K562 (cell line): Measurements from ENCODE around the gene CREG1. TPM values are rescaled to one million over a fixed set of nuclear protein-coding genes. Genes with fewer than 3 reads are reported as not detected.

Experiments used
- ATAC-seq: fragments of 200-7000 bp; cut with Tn5 transposase; 3 replicates; pipeline ENCODE4 v1.9.1; 2020; ENCODE audit warnings: moderate library complexity
- BruUV-seq: library from RNA; stranded (reverse); fragments of 400-500 nt; replicated peaks from 2 replicates; lab custom pipeline; 2021; lab: Mats Ljungman, UMichigan
- CTCF ChIA-PET: fragments of 300-600 bp; formaldehyde crosslinking; extraction: SDS; loops from one replicate; lab custom pipeline; 2021; ENCODE audit warnings: low intra/inter-chr PET ratio; lab: Yijun Ruan, JAX
- POLR2A ChIA-PET: fragments of 300-600, 350-650 bp; sonication (Branson Sonifier 250); formaldehyde crosslinking; extraction: SDS; loops from one replicate; lab custom pipeline; 2021; ENCODE audit warnings: antibody characterized with exemption, inconsistent platforms; lab: Yijun Ruan, JAX
- DNase-seq, 4 experiments: peaks; one replicate each; pipeline versions ENCODE4 v3.0.0 to v3.0.0-alpha.2; 2011 to 2018; ENCODE audit warnings: low spot score in 3 of 4, mixed read lengths in 3 of 4; ENCODE audit errors: extremely low read depth in 1 of 4
- FAIRE-seq: peaks from 2 replicates; lab custom pipeline; 2011; peaks lifted over from hg19 to GRCh38; lab: Jason Lieb, UNC
- H2AFZ ChIP-seq: 2 replicates; pipeline ENCODE4 v1.6.0; 2011; ENCODE audit warnings: low read depth, low read length, control low read depth, inconsistent platforms
- H3K27ac ChIP-seq: fragments of 200-600 bp; 3 replicates; pipeline ENCODE4 v1.8.0; 2011; ENCODE audit warnings: low read depth, mild to moderate bottlenecking, control low read depth, inconsistent platforms, low read length, moderate library complexity, mixed read lengths; ENCODE audit errors: extremely low read depth
- H3K27me3 ChIP-seq, 2 experiments: fragments of 300-600 bp in 1 of 2; 2 replicates in 1 of 2; 3 replicates in 1 of 2; pipeline versions ENCODE4 v1.6.0 to v1.8.0; 2011; ENCODE audit warnings: inconsistent platforms in 2 of 2, low read length in 2 of 2, mild to moderate bottlenecking in 1 of 2, mixed read lengths in 1 of 2, moderate library complexity in 1 of 2; ENCODE audit not compliant: control insufficient read depth in 2 of 2, insufficient read depth in 2 of 2
- H3K36me3 ChIP-seq: fragments of 300-600 bp; 3 replicates; pipeline ENCODE4 v1.8.0; 2011; ENCODE audit warnings: mild to moderate bottlenecking, low read length, inconsistent platforms; ENCODE audit not compliant: control insufficient read depth, insufficient read depth
- H3K4me1 ChIP-seq, 2 experiments: fragments of 200-600 bp in 1 of 2; replicated peaks in 1 of 2; 2 replicates in 1 of 2; 3 replicates in 1 of 2; pipeline versions ENCODE4 v1.5.1 to v1.8.0; 2011; ENCODE audit warnings: inconsistent platforms in 2 of 2, low read length in 2 of 2, mild to moderate bottlenecking in 1 of 2, mixed read lengths in 1 of 2, moderate library complexity in 1 of 2; ENCODE audit not compliant: control insufficient read depth in 2 of 2, insufficient read depth in 2 of 2
- H3K4me2 ChIP-seq: 2 replicates; pipeline ENCODE4 v1.6.1; 2011; ENCODE audit warnings: low read length, control low read depth, inconsistent platforms, mixed read lengths; ENCODE audit not compliant: insufficient read depth
- H3K4me3 ChIP-seq: fragments of 200-600 bp; sonication (generic), shearing (Covaris generic); 2 replicates; pipeline ENCODE4 v1.5.1; 2016; ENCODE audit warnings: control low read depth, inconsistent platforms
- H3K79me2 ChIP-seq: fragments of 200-600 bp; 3 replicates; pipeline ENCODE4 v1.8.0; 2011; ENCODE audit warnings: low read length, inconsistent platforms; ENCODE audit not compliant: control insufficient read depth, insufficient read depth
- H3K9ac ChIP-seq, 2 experiments: 2 replicates each; pipeline versions ENCODE4 v1.6.0 to v1.6.1; 2011; ENCODE audit warnings: low read depth in 2 of 2, low read length in 2 of 2, control low read depth in 1 of 2, inconsistent platforms in 1 of 2, mild to moderate bottlenecking in 1 of 2, mixed read lengths in 1 of 2; ENCODE audit not compliant: insufficient read depth in 1 of 2
- H3K9me1 ChIP-seq: one replicate; pipeline ENCODE4 v1.6.0; 2011; ENCODE audit warnings: inconsistent platforms, mild to moderate bottlenecking, low read length, moderate library complexity; ENCODE audit not compliant: control insufficient read depth, insufficient read depth
- H3K9me3 ChIP-seq: replicated peaks from 2 replicates; pipeline ENCODE4 v1.5.1; 2011; ENCODE audit warnings: low read depth, low read length, inconsistent platforms; ENCODE audit not compliant: control insufficient read depth, insufficient read depth
- H4K20me1 ChIP-seq: replicated peaks from 2 replicates; pipeline ENCODE4 v1.6.1; 2011; ENCODE audit warnings: low read length, inconsistent platforms, mixed read lengths; ENCODE audit not compliant: control insufficient read depth, insufficient read depth
- ATF6 ChIP-seq: sonication (generic); formaldehyde crosslinking; IDR thresholded peaks from 2 replicates; pipeline ENCODE4 v1.4.0; 2020; ENCODE audit warnings: mild to moderate bottlenecking, missing genetic modification reagents
- CCAR2 ChIP-seq: fragments of 200-400 bp; formaldehyde crosslinking; IDR thresholded peaks from 2 replicates; pipeline ENCODE4 v1.6.1; 2017; ENCODE audit warnings: mild to moderate bottlenecking, low read depth, low read length
- DMBX1 ChIP-seq: fragments of 250-450 bp; sonication (Bioruptor Pico); IDR thresholded peaks from 2 replicates; pipeline ENCODE4 v1.8.0; 2022; ENCODE audit warnings: inconsistent platforms, mild to moderate bottlenecking, moderate library complexity, borderline replicate concordance
- E2F6 ChIP-seq, 2 experiments: IDR thresholded peaks; 2 replicates each; pipeline ENCODE4 v1.6.1; 2011; ENCODE audit warnings: borderline replicate concordance in 1 of 2, control low read depth in 1 of 2, low read depth in 1 of 2, low read length in 1 of 2, mild to moderate bottlenecking in 1 of 2, mixed read lengths in 1 of 2, moderate library complexity in 1 of 2; ENCODE audit not compliant: insufficient read depth in 1 of 2, insufficient read length in 1 of 2, poor library complexity in 1 of 2, severe bottlenecking in 1 of 2; ENCODE audit errors: extremely low read depth in 1 of 2
- HMGN3 ChIP-seq: IDR thresholded peaks from 2 replicates; pipeline ENCODE4 v1.6.1; 2011; ENCODE audit warnings: borderline replicate concordance, low read depth, mild to moderate bottlenecking, mixed read lengths, low read length; ENCODE audit not compliant: insufficient read length; ENCODE audit errors: extremely low read depth
- NCOA2 ChIP-seq, 2 experiments: fragments of 450-650 bp; IDR thresholded peaks; 2 replicates each; pipeline ENCODE4 v1.6.1; 2018; ENCODE audit warnings: mild to moderate bottlenecking in 2 of 2, moderate library complexity in 1 of 2; ENCODE audit not compliant: partially characterized antibody in 2 of 2
- POLR3G ChIP-seq: IDR thresholded peaks from 2 replicates; pipeline ENCODE4 v1.6.1; 2011; ENCODE audit not compliant: insufficient read length, insufficient replicate concordance; ENCODE audit errors: extremely low read depth
- POU5F1 ChIP-seq: fragments of 150-350 bp; IDR thresholded peaks from 2 replicates; pipeline ENCODE4 v1.6.1; 2014; ENCODE audit warnings: borderline replicate concordance, low read length, low read depth, mild to moderate bottlenecking; ENCODE audit not compliant: partially characterized antibody
- RAD21 ChIP-seq, 2 experiments: fragments of 250-450 bp in 1 of 2; fragments of 450-650 bp in 1 of 2; sonication (Bioruptor Pico) in 1 of 2; formaldehyde crosslinking in 1 of 2; IDR thresholded peaks in 1 of 2; conservative IDR thresholded peaks in 1 of 2; 2 replicates each; pipeline versions ENCODE4 v1.4.0 to v1.8.0; 2020 to 2022; ENCODE audit warnings: mild to moderate bottlenecking in 2 of 2, moderate library complexity in 1 of 2
- RAD51 ChIP-seq: fragments of 450-650 bp; IDR thresholded peaks from 2 replicates; pipeline ENCODE4 v1.7.1; 2016; ENCODE audit warnings: low read depth, mild to moderate bottlenecking, borderline replicate concordance
- ZNF445 ChIP-seq: fragments of 250-450 bp; sonication (Bioruptor Pico); IDR thresholded peaks from 2 replicates; pipeline ENCODE4 v1.4.0; 2020; ENCODE audit warnings: low read depth, mild to moderate bottlenecking, moderate library complexity
- WGBS: fragments of 100-300 bp; shearing (Covaris generic); methylation state at CpG from one replicate; pipeline ENCODE4 v1.1.6; 2016; ENCODE audit warnings: low coverage, mixed read lengths; ENCODE audit not compliant: insufficient coverage; ENCODE audit errors: missing lambda C conversion rate; 5-methylcytosine and 5-hydroxymethylcytosine counted together
- in situ Hi-C: fragments of 300-500 bp; cut with MboI; formaldehyde crosslinking; loops from 4 replicates; pipeline ENCODE4 v1.15.0; 2018; ENCODE audit warnings: inconsistent platforms, mixed read lengths
- intact Hi-C: fragments of 100-400 bp; cut with micrococcal nuclease; formaldehyde crosslinking; loops from 2 replicates; pipeline ENCODE4 v1.14.2; 2022
- polyA plus RNA-seq, 8 experiments: library from polyadenylated mRNA; depleted of rRNA in 4 of 8; stranded (reverse) in 5 of 8; unstranded in 3 of 8; fragments of >200 nt; fragmentation: Nextera tagmentation in 2 of 8; fragmentation: Illumina TruSeq in 1 of 8; extraction: Ambion mirVana in 2 of 8; extraction: Trizol in 1 of 8; gene quantifications; 2 replicates each; pipeline versions ENCODE4 v1.2.1 to v1.2.3, GENCODE V29; 2011 to 2014; ENCODE audit warnings: inconsistent platforms in 1 of 8, missing spikeins in 1 of 8
- total RNA-seq, 7 experiments: library from RNA; depleted of rRNA in 6 of 7; stranded (reverse); fragments of >200 nt in 6 of 7; fragmentation: Illumina TruSeq in 2 of 7; extraction: Trizol in 2 of 7; gene quantifications; 2 replicates each; pipeline versions ENCODE4 v1.2.1 to v1.2.3, GENCODE V29; 2011 to 2021; ENCODE audit warnings: low replicate concordance in 1 of 7

Gene CREG1
- total and polyA plus RNA-seq, 9 of the 15 experiments (the other 6 are each of a cell fraction or from before 2014, with no cell fraction given) = 45.7 to 272 (median 161) TPM

- Histone ChIP-seq H4K20me1 (no peaks in the 10 kb centered on the region), H3K4me2 (peak overlapping the region; percentile 68), H3K27me3 (peaks cover under 1 to 2% of the 10 kb centered on the region in 2 experiments; a peak in 3 of 5 replicates), H3K9me3 (no peaks in the 10 kb centered on the region), H3K4me1 (peaks cover 9 to 12% of the 10 kb centered on the region in 2 experiments; a peak in 4 of 5 replicates), H3K79me2 (no peaks in the 10 kb centered on the region), H3K36me3 (no peaks in the 10 kb centered on the region), H3K9me1 (no peaks in the 10 kb centered on the region), H2AFZ (peak overlapping the region; percentile 97), H3K27ac (peak overlapping the region; percentile 26; the same call in 1 of the 3 replicates), H3K4me3 (no peak overlapping the region), H3K9ac (peak overlapping the region; percentile 45 to 78; a peak in 3 of 4 replicates)
- intact Hi-C loops (no loop called here), in situ Hi-C loops (no loop called here)
- ChIA-PET POLR2A (interaction anchor here (1.1 to 2.3 kb wide), 6 partner anchors 9 to 36 kb away, joined by 3 to 7 read pairs (median 6); partner anchors contain the start of gene CREG1), CTCF (no interaction called here)
- FAIRE-seq (peak; percentile 67), ATAC-seq (peak; percentile 95), DNase-seq (peak; percentile 79 to 88 (median 84))
- no TSS peak for BruUV-seq
- WGBS = 37% methylated on average over 29 of the region's 30 CpGs
- TF ChIP-seq E2F6 (IDR thresholded peaks at IDR 0.05; ENCODE audit: borderline replicate concordance in 1 of 2, extremely low read depth in 1 of 2, insufficient read depth in 1 of 2, insufficient read length in 1 of 2, low read depth in 1 of 2, low read length in 1 of 2, poor library complexity in 1 of 2, severe bottlenecking in 1 of 2) (peak; percentile 68 to 77), RAD21 (CRISPR knock-in tag; conservative IDR thresholded peaks at IDR 0.05 in 1 of 2, IDR thresholded peaks at IDR 0.05 in 1 of 2) (no peak), NCOA2 (IDR thresholded peaks at IDR 0.05; ENCODE audit: partially characterized antibody in 2 of 2) (no peak), CCAR2 (no peak), ATF6 (CRISPR knock-in tag) (no peak), RAD51 (no peak), POLR3G (no peak), HMGN3 (no peak), DMBX1 (CRISPR knock-in tag) (no peak; the same call in 1 of the 2 replicates), POU5F1 (no peak), ZNF445 (CRISPR knock-in tag) (no peak)
Observed at GRCh38 chr1:167517535-167518330, 35.8 kb downstream of the CREG1 start.
